Measurements from ENCODE around the gene KRTAP5-3.
"Not testable (repeated sequence)": the region's sequence is repeated elsewhere in the genome, so short reads cannot be mapped to it uniquely, and the experiment has no call there.

Gene KRTAP5-3

DNA sequence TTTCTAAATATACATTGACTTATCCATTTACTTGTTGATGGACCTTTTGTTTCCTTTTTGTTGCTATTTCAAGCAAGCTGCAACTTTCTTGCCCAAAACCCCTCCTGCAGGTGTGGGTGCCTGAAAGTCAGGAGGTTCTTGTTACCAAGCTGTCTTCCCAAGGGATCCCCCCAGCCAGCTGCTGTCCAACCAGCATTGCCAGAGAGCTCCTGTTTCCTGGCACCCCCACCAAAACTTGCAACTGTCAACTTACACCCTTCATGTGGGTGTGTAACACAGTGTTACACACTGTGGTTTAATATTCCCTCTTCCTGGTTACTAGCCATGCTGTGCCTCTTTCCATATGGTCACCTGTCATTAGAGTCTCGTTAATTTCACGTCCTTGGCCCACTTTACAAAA, 21.6 kb downstream of the KRTAP5-3 start:
- in situ Hi-C loops (cut with MboI; ENCODE audit: low sequenced_read_pairs), result no loop called here

DNA sequence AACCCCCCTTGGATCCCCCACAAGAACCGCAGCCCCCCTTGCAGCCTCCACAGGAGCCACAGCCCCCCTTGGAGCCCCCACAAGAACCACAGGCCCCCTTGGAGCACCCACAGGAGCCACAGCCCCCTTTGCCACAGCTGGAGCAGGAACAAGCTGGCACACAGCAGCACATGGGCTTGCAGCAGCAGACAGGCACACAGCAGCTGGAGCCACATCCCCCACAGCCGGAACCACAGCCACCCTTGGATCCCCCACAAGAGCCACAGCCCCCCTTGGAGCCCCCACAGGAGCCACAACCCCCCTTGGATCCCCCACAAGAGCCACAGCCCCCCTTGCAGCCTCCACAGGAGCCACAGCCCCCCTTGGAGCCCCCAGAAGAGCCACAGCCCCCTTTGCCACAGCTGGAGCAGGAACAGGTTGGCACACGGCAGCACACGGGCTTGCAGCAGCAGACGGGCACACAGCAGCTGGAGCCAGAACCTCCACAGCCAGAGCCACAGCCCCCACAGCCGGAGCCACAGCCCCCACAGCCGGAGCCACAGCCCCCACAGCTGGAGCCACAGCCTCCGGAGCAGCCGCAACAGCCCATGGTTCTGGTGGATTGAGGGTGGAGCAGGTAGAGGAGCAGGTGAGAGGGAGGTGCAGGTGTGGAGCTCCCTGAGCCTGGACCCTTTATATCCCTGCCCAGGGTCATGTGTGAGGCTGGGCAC, 23.4 kb downstream of the KRTAP5-3 start, which contains the start of gene KRTAP5-1:
TSS of gene KRTAP5-1 (minus strand) at position 623 of the 710 bp plus-strand sequence. CDS start at position 589, 34 bp downstream.
- in situ Hi-C loops (cut with MboI; ENCODE audit: low sequenced_read_pairs), result not testable (repeated sequence)

DNA sequence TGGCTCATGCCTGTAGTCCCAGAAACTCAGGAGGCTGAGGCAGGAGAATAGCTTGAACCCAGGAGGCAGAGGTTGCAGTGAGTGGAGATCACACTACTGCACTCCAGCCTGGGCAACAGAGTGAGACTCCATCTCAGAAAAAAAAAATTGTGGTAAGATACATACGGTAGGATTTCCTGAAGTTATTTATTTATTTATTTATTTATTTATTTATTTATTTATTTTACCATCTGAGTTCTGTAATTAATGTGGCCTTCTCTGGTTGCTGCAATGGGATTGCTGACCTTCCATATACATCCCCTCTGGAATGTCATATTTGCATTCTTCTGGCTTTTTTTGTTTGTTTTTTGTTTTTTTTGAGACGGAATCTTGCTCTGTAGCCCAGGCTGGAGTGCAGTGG, 25.4 kb downstream of the KRTAP5-3 start:
- in situ Hi-C loops (cut with MboI; ENCODE audit: low sequenced_read_pairs), result not testable (repeated sequence)

DNA sequence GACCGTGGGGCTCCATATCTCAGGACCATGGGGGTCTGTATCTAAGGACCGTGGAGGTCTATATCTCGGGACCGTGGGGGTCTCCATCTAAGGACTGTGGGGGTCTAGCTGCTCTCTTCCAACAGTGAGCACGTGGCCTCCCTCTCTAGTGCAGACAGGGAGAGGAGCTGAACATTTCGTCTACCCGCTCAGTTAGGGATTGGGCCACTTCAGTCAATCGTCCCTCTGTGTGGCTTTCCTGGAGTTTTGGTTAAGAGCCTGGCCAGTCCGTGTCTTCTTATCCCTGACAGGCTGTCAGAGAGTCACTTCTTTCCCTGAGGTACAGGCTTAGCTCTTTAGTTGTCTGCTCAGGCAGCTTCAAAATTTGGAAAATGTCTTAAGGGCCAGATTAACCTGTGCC, 26.3 kb downstream of the KRTAP5-3 start:
- in situ Hi-C loops (cut with MboI; ENCODE audit: low sequenced_read_pairs), result no loop called here

DNA sequence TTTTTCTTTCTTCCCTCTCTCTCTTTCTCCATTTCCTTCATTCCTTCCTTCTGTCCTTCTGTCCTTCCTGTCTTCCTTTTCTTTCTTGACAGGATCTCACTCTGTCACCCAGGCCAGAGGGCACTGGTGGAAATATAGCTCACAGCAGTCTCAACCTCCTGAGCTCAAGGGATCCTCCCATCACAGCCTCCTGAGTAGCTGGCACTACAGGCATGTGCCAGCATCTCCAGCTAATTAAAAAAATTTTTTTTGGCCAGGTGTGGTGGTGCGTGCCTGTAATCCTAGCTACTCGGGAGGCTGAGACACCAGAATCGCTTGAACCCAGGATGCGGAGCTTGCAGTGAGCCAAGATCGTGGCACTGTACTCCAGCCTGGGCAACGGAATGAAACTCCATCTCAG, 31.4 kb downstream of the KRTAP5-3 start:
- in situ Hi-C loops (cut with MboI; ENCODE audit: low sequenced_read_pairs), result no loop called here

DNA sequence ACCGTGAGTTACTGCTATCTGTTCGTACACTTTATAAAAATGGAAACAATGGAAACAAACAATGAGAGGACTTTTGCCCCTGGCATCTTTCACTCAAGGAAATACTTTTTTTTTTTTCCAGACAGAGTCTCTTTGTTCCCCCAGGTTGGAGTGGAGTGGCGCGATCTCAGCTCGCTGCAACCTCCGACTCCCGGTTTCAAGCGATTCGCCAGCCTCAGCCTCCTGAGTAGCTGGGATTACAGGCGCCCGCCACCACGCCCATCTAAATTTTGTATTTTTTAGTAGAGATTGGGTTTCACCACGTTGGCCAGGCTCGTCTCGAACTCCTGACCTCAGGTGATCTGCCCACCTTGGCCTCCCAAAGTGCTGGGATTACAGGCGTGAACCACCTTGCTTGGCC, 32.5 kb downstream of the KRTAP5-3 start:
- in situ Hi-C loops (cut with MboI; ENCODE audit: low sequenced_read_pairs), result not testable (repeated sequence)

DNA sequence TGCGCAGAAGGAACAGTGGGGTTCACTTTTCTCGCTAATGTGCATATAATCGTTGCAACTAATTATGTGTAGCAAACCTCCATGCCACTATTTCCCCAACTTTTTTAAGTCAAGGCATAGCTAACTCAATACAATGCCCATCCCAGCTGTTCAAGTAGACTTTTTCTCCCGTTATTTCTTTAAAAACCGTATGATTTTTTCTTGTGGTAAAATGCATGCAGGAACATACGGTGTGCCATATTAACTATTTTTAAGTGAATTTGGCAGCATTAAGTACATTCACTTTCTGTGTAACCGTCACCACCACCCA, 33.4 kb downstream of the KRTAP5-3 start:
- in situ Hi-C loops (cut with MboI; ENCODE audit: low sequenced_read_pairs), result no loop called here

DNA sequence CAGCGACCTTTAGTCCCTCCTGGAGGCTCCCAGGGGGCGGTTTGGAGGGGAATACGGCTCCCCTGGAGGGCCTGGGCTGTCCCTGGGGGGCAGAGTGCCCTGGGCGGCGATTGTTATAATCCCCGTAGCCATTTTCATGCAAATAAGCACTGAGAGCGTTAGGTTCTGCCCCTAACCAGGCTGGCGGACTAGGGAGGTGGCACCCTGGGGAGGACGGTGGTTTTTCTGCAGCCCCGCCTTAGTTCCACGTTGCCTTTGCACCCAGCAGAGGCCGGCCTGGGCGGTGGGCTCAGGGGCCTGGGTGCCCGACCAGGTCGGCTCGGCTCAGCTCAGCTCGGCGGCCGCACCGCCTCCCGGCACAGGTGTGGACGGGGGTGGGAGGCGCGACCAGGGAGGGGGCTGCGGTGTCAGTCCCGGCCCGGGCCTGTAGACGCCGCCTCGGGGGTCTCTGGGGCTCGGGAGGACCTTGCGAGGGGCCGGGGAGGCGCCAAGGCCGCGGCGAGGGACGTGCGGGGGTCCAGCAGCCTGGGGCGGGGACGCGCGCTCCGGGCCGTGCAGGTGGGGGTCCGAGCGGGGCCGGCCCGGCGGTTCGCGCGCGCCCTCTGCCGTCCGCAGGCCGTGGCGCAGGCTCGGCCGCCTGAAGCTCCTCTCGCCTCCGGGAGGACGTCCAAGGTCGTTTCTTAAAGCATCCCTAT, 33.9 kb downstream of the KRTAP5-3 start:
- in situ Hi-C loops (cut with MboI; ENCODE audit: low sequenced_read_pairs), result no loop called here

DNA sequence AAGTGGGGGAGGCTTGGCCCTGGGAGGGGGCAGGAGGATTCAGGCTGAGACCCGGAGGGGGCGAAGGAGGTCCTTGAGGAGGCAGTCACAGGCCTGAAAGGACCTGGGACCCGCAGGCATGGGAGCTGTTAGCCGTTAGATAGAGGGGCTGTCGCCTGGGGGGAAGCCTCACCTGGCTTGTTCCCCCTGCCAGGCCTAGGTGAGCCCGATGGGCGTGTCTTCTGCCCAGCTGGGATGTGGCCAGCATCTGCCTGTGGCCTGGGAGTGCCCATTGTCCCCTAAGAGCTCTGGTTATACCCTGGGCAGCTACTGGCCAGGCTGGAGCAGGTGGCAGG, 34.4 kb downstream of the KRTAP5-3 start:
- in situ Hi-C loops (cut with MboI; ENCODE audit: low sequenced_read_pairs), result no loop called here

DNA sequence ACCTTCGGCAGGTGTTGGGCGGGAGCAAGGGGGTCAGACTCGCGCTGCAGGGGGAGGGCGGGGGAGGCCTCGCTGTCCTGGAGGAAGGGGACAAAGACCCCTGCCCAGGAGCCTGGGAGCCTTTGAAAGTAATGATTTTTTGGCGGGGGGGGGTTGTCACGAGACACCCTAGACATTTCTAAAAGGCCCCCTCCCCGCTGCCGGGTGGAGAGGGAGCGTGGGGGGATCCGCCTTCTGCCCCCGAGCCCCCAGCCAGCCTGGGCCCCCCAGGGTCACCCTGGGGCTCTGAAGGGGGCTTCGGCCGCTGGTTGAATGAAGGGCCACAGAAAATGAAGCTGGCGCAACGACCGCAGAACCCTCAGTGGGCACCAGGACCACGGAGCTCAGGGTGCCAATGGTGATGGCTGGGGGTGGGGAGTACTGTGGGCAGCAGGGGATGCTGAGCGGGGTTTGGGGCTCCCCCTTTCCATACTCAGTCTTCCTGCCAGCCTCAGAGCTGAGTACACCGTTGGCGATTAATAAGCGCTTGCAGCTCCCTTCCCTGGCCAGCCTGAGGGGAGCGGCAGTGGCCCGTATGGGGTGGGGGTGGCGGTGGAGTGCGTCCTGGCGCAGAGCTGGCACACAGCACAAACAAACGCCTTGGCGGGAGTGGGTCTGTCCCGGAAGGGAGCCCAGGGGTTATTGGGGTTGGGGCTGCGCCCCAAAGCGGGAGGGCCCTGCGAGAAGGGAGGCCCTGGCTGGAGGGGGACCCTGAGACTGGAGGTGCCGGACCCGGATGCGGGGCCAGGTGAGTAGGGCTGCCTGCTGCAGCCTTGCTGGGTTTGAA, 35.0 kb downstream of the KRTAP5-3 start:
- in situ Hi-C loops (cut with MboI; ENCODE audit: low sequenced_read_pairs), result no loop called here

DNA sequence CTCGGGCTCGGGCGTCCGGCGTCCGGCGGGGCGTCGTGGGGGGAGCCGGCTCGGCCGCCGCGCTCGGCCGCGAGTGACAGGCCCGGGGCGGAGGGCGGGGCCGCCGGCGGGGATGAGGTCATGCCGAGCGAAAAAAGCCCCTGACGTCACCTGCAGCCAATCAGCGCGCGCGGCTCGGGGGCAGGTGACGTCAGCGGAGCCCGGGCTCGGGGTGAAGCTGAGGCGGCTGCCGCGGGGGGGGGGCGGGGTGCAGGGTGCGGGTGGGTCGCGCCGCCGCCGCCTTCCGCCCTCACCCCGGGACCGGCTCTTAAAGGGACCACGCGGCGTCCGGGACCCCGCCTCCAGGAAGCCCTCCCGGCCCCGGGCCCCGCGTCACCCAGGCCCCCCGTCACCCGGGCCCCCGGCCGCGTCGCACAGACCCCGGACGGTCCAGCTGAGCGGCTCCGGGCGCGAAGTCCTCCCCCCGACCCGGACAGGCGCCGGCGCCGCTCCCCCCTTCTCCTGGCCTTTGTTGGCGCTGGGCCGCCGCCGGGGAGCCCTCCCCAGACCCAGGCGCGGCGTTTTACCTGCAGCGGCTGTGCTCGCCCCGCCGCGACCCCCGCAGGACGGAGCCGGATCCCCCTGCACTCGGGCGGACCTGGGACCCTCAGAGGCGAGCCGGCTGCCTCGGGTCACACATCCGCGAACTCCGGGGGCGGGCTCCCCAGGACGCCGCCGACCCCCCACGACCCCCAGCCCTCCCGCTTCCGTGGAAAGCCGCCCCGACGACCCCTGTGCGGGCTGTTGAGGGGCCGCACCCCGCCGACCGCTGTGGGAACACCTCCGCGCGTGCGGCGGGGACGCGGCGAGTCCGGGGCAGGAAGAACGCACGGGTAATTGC, 35.8 kb downstream of the KRTAP5-3 start, which contains the start of gene DUSP8:
TSS of gene DUSP8 (minus strand) at position 75 of the 880 bp plus-strand sequence. CDS start 6,445 bp downstream, outside the sequence.
- in situ Hi-C loops (cut with MboI; ENCODE audit: low sequenced_read_pairs), result no loop called here

DNA sequence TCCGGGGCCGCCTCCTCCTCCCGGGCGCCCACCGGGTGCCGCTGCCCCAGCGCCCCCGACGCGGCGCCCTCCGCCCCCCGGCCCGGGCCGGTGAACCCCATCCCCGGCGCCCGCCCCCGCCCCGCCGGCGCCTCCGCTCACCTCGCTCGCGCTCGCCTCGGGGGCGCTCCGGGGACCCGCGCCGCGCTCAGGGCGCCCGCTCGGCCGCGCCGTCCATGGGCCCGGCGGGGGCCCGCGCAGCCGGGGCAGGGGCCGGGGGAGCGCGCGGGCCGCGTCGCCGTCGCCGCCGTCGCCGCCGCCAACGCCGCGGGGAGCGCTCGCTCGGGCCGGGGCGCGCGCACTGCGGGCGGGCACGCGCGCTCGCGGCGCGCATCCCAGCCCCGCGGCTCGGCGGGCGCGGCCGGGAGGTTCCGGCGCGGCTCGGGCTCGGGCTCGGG, 36.5 kb downstream of the KRTAP5-3 start:
- in situ Hi-C loops (cut with MboI; ENCODE audit: low sequenced_read_pairs), result no loop called here

DNA sequence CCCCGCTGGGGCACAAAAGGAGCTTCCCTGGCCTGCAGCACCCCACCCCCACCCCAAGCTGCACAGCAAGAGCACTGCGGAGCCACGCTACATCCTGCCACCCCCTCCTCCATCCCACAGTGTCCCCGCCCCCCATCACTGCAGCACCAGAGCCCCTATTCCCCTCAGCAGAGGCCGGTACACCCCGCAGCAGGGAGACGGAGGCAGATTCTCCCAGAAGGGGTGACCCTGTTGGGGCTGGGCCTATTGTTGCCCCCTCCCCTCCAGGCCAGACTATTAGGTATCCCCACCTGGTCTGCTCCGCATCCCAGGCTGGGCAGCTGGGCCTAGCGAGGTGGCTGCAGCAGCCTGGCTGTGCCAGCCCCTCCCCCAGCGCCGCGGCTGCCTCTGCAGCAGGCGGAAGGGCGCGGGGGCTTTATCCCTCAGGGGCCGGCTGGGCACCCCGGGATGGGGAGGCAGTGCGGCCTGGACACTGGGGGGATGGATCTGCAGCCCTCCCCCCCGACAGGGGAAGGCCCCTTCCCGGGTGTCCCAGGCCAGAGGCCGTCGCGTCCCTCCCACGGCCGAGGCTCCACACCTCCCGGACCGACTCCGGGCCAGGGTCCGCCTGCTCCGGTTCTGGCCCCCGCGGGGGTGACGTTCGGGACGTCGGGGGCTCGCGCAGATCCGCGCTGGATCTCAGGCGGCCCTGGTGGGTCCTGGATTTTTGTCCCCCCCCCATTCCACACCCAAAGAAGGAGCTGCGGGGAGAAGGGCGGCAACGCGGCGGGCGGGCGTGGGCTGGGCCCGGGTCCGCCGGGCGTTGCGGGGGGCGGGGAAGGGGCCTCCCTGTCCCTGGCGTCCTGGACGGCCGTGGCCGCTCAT, 37.1 kb downstream of the KRTAP5-3 start:
- in situ Hi-C loops (cut with MboI; ENCODE audit: low sequenced_read_pairs), result no loop called here

DNA sequence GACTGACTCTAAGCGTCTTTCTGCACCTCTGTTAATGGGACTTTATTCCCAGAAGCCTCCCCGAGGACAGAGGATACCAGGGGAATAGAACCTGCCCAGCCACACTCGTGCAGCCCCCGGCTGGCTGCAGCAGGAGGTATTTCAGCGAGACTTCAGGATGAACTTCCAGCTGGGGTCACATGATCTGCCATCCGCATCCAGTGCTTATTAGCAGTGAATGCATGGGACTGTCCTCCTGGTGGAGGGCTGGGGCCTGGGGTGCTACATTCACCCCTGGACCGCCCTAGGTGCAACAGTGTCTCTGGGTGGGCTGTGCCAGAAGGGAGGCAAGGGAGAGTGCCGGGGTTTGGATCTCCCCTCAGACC, 37.8 kb downstream of the KRTAP5-3 start:
- in situ Hi-C loops (cut with MboI; ENCODE audit: low sequenced_read_pairs), result no loop called here

DNA sequence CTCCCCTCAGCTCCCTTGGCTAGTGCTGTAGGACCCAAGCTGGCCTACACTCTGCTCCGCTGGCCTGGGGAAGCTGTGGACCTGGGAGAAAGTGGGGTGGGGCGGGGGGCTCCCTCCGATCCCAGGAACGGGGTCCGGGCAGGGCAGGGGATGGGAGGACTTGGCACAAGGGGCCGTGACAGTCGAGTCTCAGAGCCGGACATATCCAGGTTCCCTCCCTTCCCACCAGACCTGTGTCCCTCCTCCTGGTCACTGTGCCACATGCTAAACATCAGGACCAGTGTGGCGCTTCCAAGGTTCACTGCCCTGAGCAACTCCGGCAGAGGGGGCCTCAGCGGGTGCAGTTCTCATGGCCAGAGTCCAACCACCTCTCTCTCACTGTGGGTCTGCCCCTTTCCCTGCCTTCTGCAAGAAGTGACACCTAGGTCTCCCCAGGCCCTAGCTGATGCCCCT, 38.2 kb downstream of the KRTAP5-3 start:
- in situ Hi-C loops (cut with MboI; ENCODE audit: low sequenced_read_pairs), result no loop called here

DNA sequence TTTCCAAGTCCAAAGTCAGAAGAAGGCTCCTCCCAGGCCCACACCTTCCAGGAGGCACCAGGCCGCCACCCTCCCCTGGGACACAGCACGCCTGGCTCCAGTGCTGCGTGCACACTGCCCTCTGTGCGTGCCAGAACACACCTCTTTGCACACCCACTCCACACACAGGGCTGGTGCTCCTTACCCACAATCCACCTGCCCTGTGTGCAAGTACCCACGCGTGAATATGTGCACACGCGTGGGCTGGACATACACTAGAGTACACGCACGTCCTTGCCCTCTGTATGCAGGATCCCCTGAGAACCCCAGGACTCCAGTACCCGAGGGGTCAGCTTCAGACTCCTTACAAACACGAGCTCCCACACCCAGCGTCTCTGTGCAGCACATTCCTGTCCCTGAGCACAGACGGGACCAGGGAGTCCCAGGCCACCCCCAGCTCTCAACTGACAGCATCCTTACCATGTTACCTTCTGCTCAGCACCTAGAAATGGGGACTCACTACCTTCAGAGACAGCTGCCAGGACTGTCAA, 38.9 kb downstream of the KRTAP5-3 start:
- in situ Hi-C loops (cut with MboI; ENCODE audit: low sequenced_read_pairs), result no loop called here

DNA sequence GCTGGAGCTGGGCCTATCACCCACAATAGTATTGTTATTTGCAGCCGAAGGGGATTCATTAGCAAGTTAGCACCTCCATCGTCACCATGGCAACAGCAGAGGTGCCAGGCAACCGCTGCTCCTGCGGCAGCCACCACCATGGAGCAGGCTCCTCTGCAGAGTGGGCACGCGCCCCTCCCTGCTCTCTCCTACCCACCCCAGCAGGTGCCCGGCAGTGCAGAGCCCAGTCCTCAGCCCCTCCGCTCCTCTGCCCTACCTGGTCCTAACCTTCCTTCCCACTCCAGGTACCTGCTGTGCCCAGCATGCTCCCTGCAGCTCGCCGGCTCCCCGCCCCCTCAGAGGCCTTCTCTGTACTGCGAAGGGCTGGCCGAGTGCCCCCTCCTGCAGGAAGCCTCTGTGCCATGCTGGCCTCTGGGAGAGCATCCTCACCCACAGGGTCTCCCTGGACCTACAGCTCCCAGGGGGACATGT, 39.8 kb downstream of the KRTAP5-3 start:
- in situ Hi-C loops (cut with MboI; ENCODE audit: low sequenced_read_pairs), result no loop called here

DNA sequence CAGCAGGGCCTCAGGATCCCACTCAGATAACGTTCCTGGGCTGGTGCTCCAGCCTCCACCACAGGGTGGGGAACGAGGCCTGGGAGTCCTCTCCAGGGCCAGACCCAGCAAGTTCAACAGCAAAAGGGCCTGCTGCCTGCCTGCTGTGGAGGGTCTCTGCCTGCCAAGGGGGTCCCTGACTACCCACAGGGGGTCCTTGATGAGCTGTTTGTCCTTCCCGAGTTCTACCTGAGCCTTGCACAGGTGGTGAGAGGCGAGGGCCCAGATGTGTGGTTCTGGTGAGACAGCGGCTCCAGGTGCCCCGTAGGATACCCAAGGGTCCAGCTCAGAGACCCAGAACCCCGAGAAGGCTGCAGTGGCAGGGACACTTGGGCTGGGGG, 40.6 kb downstream of the KRTAP5-3 start:
- in situ Hi-C loops (cut with MboI; ENCODE audit: low sequenced_read_pairs), result no loop called here

DNA sequence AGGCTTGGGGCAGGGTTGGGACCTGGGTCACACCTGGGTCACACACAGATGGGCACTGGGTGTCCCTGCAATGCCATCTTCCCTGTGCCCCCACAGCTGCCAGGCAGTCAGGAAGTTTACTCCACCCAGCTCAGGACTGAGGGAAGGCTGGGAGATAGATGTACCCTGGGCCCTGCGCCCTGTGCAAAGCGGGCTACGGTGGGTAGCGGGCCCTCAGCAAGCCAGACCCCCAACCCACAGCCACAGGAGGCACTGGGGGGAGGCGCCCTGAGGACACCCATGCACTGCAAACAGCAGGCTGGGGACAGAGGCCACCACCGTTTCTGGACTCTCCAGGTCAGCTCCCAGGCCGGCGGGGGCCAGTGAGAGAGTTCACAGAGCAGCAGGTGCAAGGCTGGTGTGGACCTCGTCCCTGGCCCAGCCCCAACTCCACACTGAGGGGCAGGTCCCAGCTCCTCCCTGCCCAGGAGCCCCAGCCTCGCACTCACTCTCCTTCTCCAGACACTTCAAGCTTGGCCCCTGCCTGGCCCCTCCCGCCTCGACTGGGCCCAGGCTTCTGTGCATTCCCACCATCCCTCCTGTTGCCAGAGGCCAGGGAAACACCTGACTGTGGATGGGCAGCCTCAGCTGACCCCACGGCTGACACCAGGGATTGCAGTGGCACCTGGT, 41.1 kb downstream of the KRTAP5-3 start:
- in situ Hi-C loops (cut with MboI; ENCODE audit: low sequenced_read_pairs), result no loop called here

All from HL-60/S4 treated with retinoic acid at 250 ng/mL for 4 days and 3 days (cell line).